ENCODE results near the gene LGALS7. TPM values are rescaled to one million over a fixed set of nuclear protein-coding genes. Genes with fewer than 3 reads are reported as not detected.
"Not testable (repeated sequence)": the region's sequence is repeated elsewhere in the genome, so short reads cannot be mapped to it uniquely, and the experiment has no call there.

LGALS7 gene
- total RNA-seq, 1 donor from 2014 or later: not detected

- no peak overlapping the region for H3K27ac Mint-ChIP-seq (ENCODE audit: unreplicated experiment)
- no peaks in the 10 kb centered on the region for H3K36me3 Mint-ChIP-seq (ENCODE audit: unreplicated experiment)
- TF ChIP-seq CTCF (IDR thresholded peaks at IDR 0.05; ENCODE audit: partially characterized antibody, unreplicated experiment): no peak
- DNase-seq: no peak
- H3K4me1 Mint-ChIP-seq (ENCODE audit: low read depth, unreplicated experiment): no peaks in the 10 kb centered on the region
- H3K27me3 Mint-ChIP-seq (ENCODE audit: unreplicated experiment): peaks cover 4% of the 10 kb centered on the region
- peaks cover 4% of the 10 kb centered on the region for H3K9me3 Mint-ChIP-seq (ENCODE audit: unreplicated experiment)
- H3K4me3 Mint-ChIP-seq (ENCODE audit: unreplicated experiment): no peak overlapping the region
Observed at GRCh38 chr19:38765214-38765613, 8.1 kb downstream of the LGALS7 start.

- no peak for TF ChIP-seq CTCF (IDR thresholded peaks at IDR 0.05; ENCODE audit: partially characterized antibody, unreplicated experiment)
- no peaks in the 10 kb centered on the region for H3K9me3 Mint-ChIP-seq (ENCODE audit: unreplicated experiment)
- no peak overlapping the region for H3K4me3 Mint-ChIP-seq (ENCODE audit: unreplicated experiment)
- H3K36me3 Mint-ChIP-seq (ENCODE audit: unreplicated experiment): no peaks in the 10 kb centered on the region
- no peak for DNase-seq
- no peaks in the 10 kb centered on the region for H3K4me1 Mint-ChIP-seq (ENCODE audit: low read depth, unreplicated experiment)
- no peak overlapping the region for H3K27ac Mint-ChIP-seq (ENCODE audit: unreplicated experiment)
- H3K27me3 Mint-ChIP-seq (ENCODE audit: unreplicated experiment): peaks cover 1% of the 10 kb centered on the region
Observed at GRCh38 chr19:38763795-38764220, 9.5 kb downstream of the LGALS7 start.

- H3K4me1 Mint-ChIP-seq (ENCODE audit: low read depth, unreplicated experiment); H3K36me3 Mint-ChIP-seq (ENCODE audit: unreplicated experiment); H3K9me3 Mint-ChIP-seq (ENCODE audit: unreplicated experiment): not testable (repeated sequence)
Observed at GRCh38 chr19:38761884-38762389, 11.4 kb downstream of the LGALS7 start.

GRCh38 chr19:38760805-38761517, 12.4 kb downstream of the LGALS7 start:
- not testable (repeated sequence) for DNase-seq; H3K36me3 Mint-ChIP-seq (ENCODE audit: unreplicated experiment); H3K4me1 Mint-ChIP-seq (ENCODE audit: low read depth, unreplicated experiment)

More at GRCh38 chr19:38761884-38762389, 11.4 kb downstream of the LGALS7 start:
- not testable (repeated sequence) for H3K27ac Mint-ChIP-seq (ENCODE audit: unreplicated experiment); H3K27me3 Mint-ChIP-seq (ENCODE audit: unreplicated experiment); H3K4me3 Mint-ChIP-seq (ENCODE audit: unreplicated experiment); DNase-seq

GRCh38 chr19:38759590-38760003, 13.7 kb downstream of the LGALS7 start:
- Mint-ChIP-seq H3K27ac (ENCODE audit: unreplicated experiment) (no peak overlapping the region), H3K9me3 (ENCODE audit: unreplicated experiment) (no peaks in the 10 kb centered on the region), H3K4me1 (ENCODE audit: low read depth, unreplicated experiment) (no peaks in the 10 kb centered on the region), H3K27me3 (ENCODE audit: unreplicated experiment) (no peaks in the 10 kb centered on the region), H3K4me3 (ENCODE audit: unreplicated experiment) (no peak overlapping the region), H3K36me3 (ENCODE audit: unreplicated experiment) (peaks cover 3% of the 10 kb centered on the region)
- DNase-seq: no peak
- TF ChIP-seq CTCF (IDR thresholded peaks at IDR 0.05; ENCODE audit: partially characterized antibody, unreplicated experiment): no peak

More at GRCh38 chr19:38760805-38761517, 12.4 kb downstream of the LGALS7 start:
- not testable (repeated sequence) for H3K9me3 Mint-ChIP-seq (ENCODE audit: unreplicated experiment); H3K4me3 Mint-ChIP-seq (ENCODE audit: unreplicated experiment); H3K27ac Mint-ChIP-seq (ENCODE audit: unreplicated experiment); H3K27me3 Mint-ChIP-seq (ENCODE audit: unreplicated experiment)

- H3K27ac Mint-ChIP-seq (ENCODE audit: unreplicated experiment); H3K27me3 Mint-ChIP-seq (ENCODE audit: unreplicated experiment); H3K9me3 Mint-ChIP-seq (ENCODE audit: unreplicated experiment); DNase-seq; H3K36me3 Mint-ChIP-seq (ENCODE audit: unreplicated experiment); H3K4me3 Mint-ChIP-seq (ENCODE audit: unreplicated experiment); H3K4me1 Mint-ChIP-seq (ENCODE audit: low read depth, unreplicated experiment): not testable (repeated sequence)
Observed at GRCh38 chr19:38754196-38754595, 19.1 kb downstream of the LGALS7 start.

- not testable (repeated sequence) for H3K9me3 Mint-ChIP-seq (ENCODE audit: unreplicated experiment); H3K36me3 Mint-ChIP-seq (ENCODE audit: unreplicated experiment); DNase-seq; H3K27ac Mint-ChIP-seq (ENCODE audit: unreplicated experiment); H3K27me3 Mint-ChIP-seq (ENCODE audit: unreplicated experiment); H3K4me1 Mint-ChIP-seq (ENCODE audit: low read depth, unreplicated experiment); H3K4me3 Mint-ChIP-seq (ENCODE audit: unreplicated experiment)
Observed at GRCh38 chr19:38753783-38754182, 19.5 kb downstream of the LGALS7 start.
